Ovary (tissue), 9 donors: ENCODE data around the gene TTC31. TPM values are rescaled to one million over a fixed set of nuclear protein-coding genes. Genes with fewer than 3 reads are reported as not detected.

ENCODE experiments used
- DNase-seq, 5 donors: peaks; one replicate each; pipeline ENCODE4 v3.0.0-alpha.2; 2019 to 2020
- H3K27ac ChIP-seq, 2 donors: fragments of 200-600 bp; one replicate each; pipeline versions ENCODE4 v1.5.1 to v1.8.0; 2019 to 2022
- H3K27me3 ChIP-seq: fragments of 200-600 bp; one replicate; pipeline ENCODE4 v1.8.0; 2022
- H3K36me3 ChIP-seq: fragments of 200-600 bp; sonication (generic); one replicate; pipeline ENCODE4 v1.5.1; 2019
- H3K4me1 ChIP-seq: one replicate; pipeline ENCODE4 v1.8.1; 2013; ENCODE audit warnings: mild to moderate bottlenecking, moderate library complexity; ENCODE audit not compliant: insufficient read depth
- H3K4me3 ChIP-seq: fragments of 200-600 bp; sonication (generic); one replicate; pipeline ENCODE4 v1.5.1; 2017
- H3K9me3 ChIP-seq, 2 donors: fragments of 200-600 bp in 1 of 2; sonication (generic) in 1 of 2; one replicate each; pipeline versions ENCODE4 v1.5.1 to v1.8.1; 2013 to 2019; ENCODE audit warnings: mild to moderate bottlenecking in 1 of 2, moderate library complexity in 1 of 2
- EP300 ChIP-seq: sonication (generic); formaldehyde crosslinking; IDR thresholded peaks from one replicate; pipeline ENCODE4 v1.6.1; 2017; ENCODE audit warnings: antibody characterized with exemption
- POLR2A ChIP-seq: fragments of 450-650 bp; IDR thresholded peaks from one replicate; pipeline ENCODE4 v1.6.1; 2017; ENCODE audit warnings: antibody characterized with exemption, mild to moderate bottlenecking, moderate library complexity
- WGBS, 3 donors: extraction: QIAGEN DNeasy Blood & Tissue Kit in 1 of 3; methylation state at CpG; one replicate each; pipeline versions ENCODE4 v1.1.5 to v1.1.7; 2013 to 2017; 5-methylcytosine and 5-hydroxymethylcytosine counted together
- intact Hi-C, 4 donors: fragments of 100-400 bp; cut with DNase I; formaldehyde crosslinking; loops; one replicate each; pipeline versions ENCODE4 v1.11.0 to v1.15.1; 2022 to 2023
- polyA plus RNA-seq, 2 donors: library from polyadenylated mRNA; stranded (reverse); fragments of 200-250 nt in 1 of 2; fragments of 350-450 nt in 1 of 2; fragmentation: Illumina TruSeq in 1 of 2; extraction: RNeasy Lipid Tissue Mini Kit (QIAGEN cat#74804) in 1 of 2; gene quantifications; one replicate each; pipeline ENCODE4 v1.2.3, GENCODE V29; 2013 to 2014
- total RNA-seq, 7 donors: library from RNA; depleted of rRNA in 2 of 7; stranded (reverse); fragments of >200 nt in 2 of 7; fragmentation: NEBNext Ultra II Directional in 3 of 7; extraction: Animal tissue kit (Norgen Biotek cat#: 25700) in 3 of 7; gene quantifications; one replicate each; pipeline versions ENCODE4 v1.1.0 to v1.2.4, GENCODE V29; 2016 to 2023
- TF ChIP-seq, protein P1 (sequence below), 3 donors: fragments of 450-650 bp in 2 of 3; fragments of 200-600 bp in 1 of 3; IDR thresholded peaks; one replicate each; pipeline versions ENCODE4 v1.5.1 to v1.8.0; 2016 to 2022; ENCODE audit warnings: antibody characterized with exemption in 3 of 3, mild to moderate bottlenecking in 1 of 3
- donor health status: DM: no; HTN: no; CAD: no; lungs with moderate emphysema.
- donor health status: DM: no; HTN: no; CAD: no.
- donor health status: Bipolar disorder and iron deficiency.
- donor health status: DM: yes; HTN: yes; CAD: no.
- donor health status: DM: no; HTN: no; CAD: no.
- donor health status: DM: yes; HTN: yes; CAD: no.

Gene TTC31
- total and polyA plus RNA-seq, 9 donors = 12.9 to 21.7 (median 15.7) TPM

DNA sequence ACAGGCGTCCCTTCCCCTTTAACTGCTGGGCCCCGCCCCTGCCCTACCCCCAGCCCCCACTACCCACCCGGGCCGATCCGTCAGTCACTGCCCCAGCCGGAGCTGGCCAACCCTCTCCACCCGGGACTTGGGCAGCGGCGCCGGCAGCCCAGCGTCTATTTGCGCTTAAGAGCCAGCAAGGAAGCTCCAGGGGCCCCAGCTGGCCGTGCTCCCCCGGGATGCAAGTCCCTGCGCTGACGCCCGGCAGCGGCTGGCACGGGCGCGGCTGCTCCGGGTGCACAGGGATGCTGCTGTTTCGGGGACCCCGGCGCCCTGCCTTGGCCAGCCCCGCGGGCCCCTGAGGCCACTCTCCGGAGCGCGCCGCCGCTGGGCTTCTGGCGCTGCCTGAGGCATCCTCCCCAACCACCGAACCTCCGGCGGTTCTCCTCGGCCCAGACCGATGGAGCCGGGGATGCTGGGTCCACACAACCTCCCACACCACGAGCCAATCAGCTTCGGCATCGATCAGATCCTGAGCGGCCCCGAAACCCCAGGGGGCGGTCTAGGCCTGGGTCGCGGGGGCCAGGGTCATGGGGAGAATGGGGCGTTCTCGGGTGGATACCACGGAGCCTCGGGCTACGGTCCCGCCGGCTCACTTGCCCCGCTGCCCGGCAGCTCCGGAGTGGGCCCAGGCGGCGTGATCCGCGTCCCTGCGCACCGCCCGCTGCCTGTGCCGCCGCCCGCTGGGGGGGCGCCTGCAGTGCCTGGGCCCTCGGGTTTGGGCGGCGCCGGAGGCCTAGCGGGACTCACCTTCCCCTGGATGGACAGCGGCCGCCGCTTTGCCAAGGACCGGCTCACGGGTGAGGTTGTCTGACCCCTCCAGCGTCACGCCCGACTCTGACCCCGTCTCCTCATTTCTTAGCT, 31.7 kb downstream of the TTC31 start, which contains the start of gene TLX2:
TLX2 (plus strand) TSS at position 83 of the 903 bp plus-strand sequence; CDS start at position 440, 357 bp downstream.
- no peak within 1 kb of the TSS for H3K27ac ChIP-seq
- H3K36me3 ChIP-seq = no peaks in the 10 kb centered on the region
- WGBS, 3 donors = 4% methylated on average over 54 to 82 of the region's 82 CpGs
- TF ChIP-seq POLR2A = no peak
- TF ChIP-seq, protein P1, sequence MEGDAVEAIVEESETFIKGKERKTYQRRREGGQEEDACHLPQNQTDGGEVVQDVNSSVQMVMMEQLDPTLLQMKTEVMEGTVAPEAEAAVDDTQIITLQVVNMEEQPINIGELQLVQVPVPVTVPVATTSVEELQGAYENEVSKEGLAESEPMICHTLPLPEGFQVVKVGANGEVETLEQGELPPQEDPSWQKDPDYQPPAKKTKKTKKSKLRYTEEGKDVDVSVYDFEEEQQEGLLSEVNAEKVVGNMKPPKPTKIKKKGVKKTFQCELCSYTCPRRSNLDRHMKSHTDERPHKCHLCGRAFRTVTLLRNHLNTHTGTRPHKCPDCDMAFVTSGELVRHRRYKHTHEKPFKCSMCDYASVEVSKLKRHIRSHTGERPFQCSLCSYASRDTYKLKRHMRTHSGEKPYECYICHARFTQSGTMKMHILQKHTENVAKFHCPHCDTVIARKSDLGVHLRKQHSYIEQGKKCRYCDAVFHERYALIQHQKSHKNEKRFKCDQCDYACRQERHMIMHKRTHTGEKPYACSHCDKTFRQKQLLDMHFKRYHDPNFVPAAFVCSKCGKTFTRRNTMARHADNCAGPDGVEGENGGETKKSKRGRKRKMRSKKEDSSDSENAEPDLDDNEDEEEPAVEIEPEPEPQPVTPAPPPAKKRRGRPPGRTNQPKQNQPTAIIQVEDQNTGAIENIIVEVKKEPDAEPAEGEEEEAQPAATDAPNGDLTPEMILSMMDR (IDR thresholded peaks at IDR 0.05) = no peak
- no peak for TF ChIP-seq EP300
- peaks cover 18% of the 10 kb centered on the region for H3K27me3 ChIP-seq
- H3K4me3 ChIP-seq = no peak within 1 kb of the TSS
- intact Hi-C loops = no loop called here
- no peaks in the 10 kb centered on the region for H3K9me3 ChIP-seq
- DNase-seq = no peak
- peaks cover 3% of the 10 kb centered on the region for H3K4me1 ChIP-seq

- Histone ChIP-seq H3K4me3 (no peak overlapping the region), H3K36me3 (no peaks in the 10 kb centered on the region), H3K9me3 (no peaks in the 10 kb centered on the region), H3K27ac (no peak overlapping the region), H3K27me3 (peaks cover 18% of the 10 kb centered on the region), H3K4me1 (peaks cover 3% of the 10 kb centered on the region)
- intact Hi-C loops = no loop called here
- WGBS, 3 donors = 3 to 4% (median 4%) methylated on average over 30 to 60 of the region's 60 CpGs
- no peak for TF ChIP-seq POLR2A
- TF ChIP-seq, protein P1 (IDR thresholded peaks at IDR 0.05) = no peak
- TF ChIP-seq EP300 = no peak
- no peak for DNase-seq
Measured at GRCh38 chr2:74515271-74515980, 32.5 kb downstream of the TTC31 start.

GRCh38 chr2:74515981-74516633, 33.2 kb downstream of the TTC31 start:
- Histone ChIP-seq H3K27me3 (peaks cover 18% of the 10 kb centered on the region), H3K36me3 (no peaks in the 10 kb centered on the region), H3K9me3 (no peaks in the 10 kb centered on the region), H3K27ac (no peak overlapping the region), H3K4me3 (no peak overlapping the region), H3K4me1 (peaks cover 3% of the 10 kb centered on the region)
- 1 to 6% (median 2%) methylated on average over 35 to 72 of the region's 72 CpGs for WGBS, 3 donors
- TF ChIP-seq, protein P1 (IDR thresholded peaks at IDR 0.05) = no peak
- no peak for TF ChIP-seq EP300
- TF ChIP-seq POLR2A = no peak
- intact Hi-C loops = no loop called here
- DNase-seq = no peak

DNA sequence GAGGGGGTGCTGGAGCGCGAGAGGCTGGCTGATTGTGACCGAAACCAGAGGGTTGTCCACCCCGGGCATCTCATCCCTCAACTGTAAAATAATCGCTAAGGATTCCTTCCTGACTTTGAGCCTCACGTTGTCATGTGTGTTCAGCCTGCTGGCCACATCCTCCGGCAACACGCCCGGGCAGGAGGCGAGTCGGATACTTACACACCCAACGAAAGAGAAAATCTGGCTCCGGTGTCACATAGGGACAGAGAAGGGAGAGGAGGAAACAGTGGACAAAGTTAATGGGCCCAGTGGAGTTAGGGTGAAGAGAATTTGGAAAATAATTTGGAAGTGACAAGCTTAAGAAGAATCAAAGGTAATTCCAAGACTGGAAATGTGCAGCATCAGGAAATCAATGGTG, 33.8 kb downstream of the TTC31 start:
- H3K27ac ChIP-seq = no peak overlapping the region
- TF ChIP-seq, protein P1 (IDR thresholded peaks at IDR 0.05) = no peak
- TF ChIP-seq EP300 (no peak), POLR2A (no peak)
- WGBS, 3 donors = 52 to 63% (median 61%) methylated on average over 13 of the region's 13 CpGs
- DNase-seq = no peak
- no peaks in the 10 kb centered on the region for H3K36me3 ChIP-seq
- peaks cover 18% of the 10 kb centered on the region for H3K27me3 ChIP-seq
- intact Hi-C loops = no loop called here
- H3K4me3 ChIP-seq = no peak overlapping the region
- H3K9me3 ChIP-seq = no peaks in the 10 kb centered on the region
- peaks cover 3% of the 10 kb centered on the region for H3K4me1 ChIP-seq
